ENCODE data around the gene LCP1. TPM values are rescaled to one million over a fixed set of nuclear protein-coding genes. Genes with fewer than 3 reads are reported as not detected.

The LCP1 gene
- total RNA-seq, 1 donor from 2014 or later, result 5.3 TPM

DNA sequence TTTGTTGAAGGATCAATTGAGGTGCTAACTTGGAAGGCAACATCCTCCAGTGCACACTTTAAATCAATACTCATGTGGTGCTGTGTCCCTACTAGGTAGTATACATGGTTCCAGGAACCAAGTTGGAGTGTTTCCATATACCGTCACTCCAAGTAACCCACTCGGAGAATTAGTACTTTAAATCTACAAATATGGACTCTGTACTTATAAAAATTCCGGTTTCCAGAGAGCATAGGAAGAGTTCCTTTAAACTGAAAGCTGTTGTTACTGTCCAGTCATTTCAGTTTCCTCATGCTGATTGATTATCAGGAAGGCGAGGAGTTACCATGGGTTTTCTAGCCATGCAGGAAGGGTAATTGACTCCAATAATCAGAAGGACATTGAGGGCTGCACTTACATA lies 84.3 kb downstream of the LCP1 start:
- ATAC-seq, result no peak

DNA sequence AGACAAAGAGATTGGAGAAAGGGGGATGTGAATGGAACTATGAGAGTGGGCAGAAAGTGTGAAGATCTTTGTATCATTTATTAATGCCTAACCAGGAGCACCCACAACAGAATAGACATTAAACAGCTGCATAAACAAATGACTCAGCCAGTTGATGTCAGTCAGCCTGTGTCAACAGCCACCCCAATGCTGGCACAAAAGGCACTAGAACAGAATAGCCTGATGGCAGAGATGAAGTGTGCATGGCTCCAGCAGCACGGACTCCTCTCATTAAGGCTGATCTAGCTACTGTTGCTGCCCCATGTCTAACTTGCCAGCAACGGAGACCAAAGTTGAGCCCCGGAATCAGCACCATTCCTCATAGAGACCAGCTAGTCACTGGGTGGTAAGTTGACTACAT lies 85.0 kb downstream of the LCP1 start:
- no peak for ATAC-seq

DNA sequence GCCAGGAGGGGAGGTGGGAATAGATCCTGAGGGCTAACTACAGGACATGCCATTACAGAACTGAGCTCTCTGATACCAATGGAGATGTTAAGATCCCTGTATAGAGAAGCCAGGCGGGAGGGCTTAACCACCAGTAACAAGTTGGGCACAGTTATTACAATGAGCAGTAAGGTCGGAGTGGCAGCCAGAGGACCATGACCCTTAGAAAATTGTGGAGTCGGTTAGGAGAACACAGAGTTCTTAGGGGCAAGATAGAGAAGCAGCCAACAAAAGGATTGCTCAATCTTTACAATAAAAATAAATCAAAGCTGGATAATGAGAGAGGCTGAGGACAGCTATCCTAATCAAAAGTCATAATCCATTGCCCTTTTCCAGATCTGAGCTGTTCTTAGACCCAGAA lies 87.5 kb downstream of the LCP1 start:
- no peak for ATAC-seq

DNA sequence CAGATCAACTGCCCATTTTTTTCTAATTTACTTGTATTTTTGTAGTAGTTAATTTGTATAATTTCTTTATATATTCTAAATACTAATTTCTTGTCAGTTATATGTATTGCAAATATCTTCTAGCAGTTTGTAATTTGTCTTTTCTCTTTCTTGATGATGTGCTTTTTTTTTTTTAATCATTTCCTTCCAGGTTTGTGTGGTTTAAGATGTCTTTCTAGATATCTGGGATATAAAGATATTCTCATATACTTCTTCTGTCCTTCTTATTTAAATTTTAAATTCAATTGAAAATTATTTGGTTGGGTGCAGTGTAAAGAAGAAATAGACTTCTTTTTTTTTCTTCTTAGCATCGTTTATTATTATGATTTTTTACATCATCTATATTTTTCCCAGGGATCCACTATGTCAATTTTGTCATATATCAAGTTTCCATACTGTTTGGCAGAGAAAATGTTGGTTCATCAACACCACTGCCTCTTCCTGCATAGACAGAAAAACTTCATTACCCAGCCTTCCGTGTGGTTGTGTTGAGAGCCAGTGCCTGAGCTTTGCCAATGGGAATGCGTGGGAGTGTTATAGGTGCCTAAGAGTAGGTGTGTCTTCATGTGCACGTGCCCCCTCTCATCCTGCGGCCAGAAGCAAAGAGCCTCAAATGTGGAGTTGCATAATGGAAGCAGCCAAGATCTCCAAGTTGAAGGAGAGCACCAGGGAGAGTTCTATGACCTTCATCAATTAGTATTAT lies 93.0 kb downstream of the LCP1 start:
- no peak for ATAC-seq

DNA sequence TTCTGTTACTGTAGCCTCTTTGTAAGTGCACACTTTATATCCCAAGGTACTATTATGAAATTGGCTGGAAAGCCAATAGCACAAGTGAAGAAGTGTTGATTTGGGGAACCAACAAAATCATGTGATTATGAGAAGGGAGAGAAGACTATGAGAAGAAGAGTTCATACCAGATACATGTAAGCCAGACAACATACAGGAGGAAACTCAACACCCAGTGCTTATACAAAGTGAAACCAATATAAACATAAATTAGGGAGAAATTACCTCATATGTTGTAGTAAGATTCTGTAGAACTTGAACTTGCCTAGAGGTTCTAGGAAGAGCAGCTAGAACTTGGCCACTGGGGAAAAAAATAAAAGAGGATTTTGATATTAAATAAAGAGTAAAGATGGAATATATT lies 94.5 kb downstream of the LCP1 start:
- ATAC-seq, result no peak

DNA sequence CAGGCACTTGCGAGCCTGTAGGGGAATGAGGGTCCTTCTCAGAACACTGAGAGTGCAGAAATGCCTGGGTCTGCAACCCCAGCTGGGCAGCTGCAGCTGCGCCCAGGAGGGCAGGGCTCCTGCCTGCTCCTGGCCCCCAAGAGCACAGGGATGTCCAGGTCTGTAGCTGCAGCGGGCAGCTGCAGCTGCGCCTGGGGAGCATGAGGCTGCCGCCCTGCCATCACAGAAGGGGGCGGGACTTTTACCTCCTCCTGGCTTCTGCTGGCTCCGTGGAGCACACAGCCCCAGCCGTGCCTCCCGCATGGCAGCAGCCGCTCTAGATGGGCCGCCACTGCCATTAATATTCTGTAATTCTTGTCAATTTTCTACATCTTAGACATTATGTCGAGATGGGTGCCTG lies 95.0 kb downstream of the LCP1 start:
- ATAC-seq, result no peak

DNA sequence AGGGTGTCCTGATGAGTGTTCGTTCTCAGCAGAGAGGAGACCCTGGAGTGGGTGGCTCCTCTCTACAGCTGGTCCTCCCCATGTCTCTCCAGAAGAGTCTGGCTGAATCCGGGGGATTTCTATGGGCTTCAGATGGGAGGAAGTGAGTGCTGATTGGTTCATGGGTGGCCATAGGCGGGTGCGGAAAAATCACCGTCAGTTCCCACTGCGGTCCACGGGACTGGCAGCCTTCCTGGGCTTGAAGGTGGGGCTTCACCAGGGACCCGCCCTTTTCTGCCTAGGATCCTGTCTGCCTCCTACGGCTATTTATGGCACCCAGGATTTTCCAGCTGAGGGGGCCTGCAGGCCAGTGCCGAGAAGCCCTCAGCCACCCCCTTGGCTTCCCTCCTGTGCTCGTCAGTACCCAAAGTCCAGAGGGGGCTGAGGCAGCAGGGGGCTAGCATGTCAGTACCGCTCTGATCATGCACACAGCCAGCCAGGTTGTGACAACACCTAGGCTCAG lies 95.5 kb downstream of the LCP1 start:
- ATAC-seq, result no peak

DNA sequence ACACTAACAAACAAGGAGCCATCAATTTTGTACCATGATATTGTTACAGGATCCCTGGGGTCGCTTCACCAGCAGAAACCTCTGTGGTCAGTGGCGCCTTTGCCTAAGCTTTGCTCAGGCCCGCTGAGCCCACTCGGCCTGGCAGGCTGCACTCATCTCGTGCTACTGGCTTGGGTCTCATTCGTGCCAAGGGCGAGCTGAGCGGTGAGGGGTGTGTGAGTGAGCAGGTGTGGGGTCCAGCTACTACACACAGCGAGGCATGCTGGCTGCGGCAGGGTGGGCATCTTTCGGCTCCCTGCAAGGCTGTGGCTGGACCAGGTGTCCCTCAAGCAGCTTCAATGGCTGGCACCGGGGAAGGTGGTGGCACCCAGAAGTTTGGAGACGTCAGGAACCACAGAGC lies 96.2 kb downstream of the LCP1 start:
- no peak for ATAC-seq

DNA sequence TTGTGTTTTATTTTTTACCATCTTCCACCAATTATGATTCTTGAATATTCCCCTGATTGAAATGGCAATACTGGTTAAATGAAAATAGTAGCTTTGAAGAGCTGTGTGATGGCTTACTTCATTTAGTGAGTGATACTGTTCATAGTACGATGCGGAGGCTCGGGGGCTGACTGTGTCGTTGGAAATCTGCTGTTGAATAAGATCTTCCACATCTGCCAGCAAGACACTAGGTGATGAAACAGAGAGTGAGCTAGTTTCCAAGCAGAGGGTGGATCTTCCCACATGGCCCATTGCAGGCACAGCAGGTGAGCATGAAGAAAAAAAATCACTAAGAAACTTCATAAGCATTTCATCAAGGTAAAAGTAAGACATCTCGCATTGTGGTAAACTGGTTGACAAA lies 99.7 kb downstream of the LCP1 start:
- no peak for ATAC-seq

DNA sequence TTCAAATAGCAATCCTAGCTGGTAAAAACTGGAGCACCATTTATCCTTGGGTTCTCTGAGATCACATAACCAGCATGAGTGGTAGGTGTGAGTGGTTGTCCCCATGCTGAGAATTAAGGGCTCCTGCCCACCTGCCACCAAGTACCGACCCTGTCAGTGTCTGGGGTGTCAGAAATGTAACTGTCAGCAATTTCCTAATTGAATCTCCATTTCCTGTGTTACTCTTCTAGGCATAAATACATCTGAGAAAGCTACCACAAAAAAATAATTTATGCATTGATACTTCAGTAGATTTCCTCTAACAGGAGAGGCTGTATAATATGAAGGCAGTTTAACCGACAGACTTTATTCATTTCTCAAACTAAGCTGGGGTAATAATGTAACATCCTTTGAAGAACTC lies 102.2 kb downstream of the LCP1 start:
- no peak for ATAC-seq

DNA sequence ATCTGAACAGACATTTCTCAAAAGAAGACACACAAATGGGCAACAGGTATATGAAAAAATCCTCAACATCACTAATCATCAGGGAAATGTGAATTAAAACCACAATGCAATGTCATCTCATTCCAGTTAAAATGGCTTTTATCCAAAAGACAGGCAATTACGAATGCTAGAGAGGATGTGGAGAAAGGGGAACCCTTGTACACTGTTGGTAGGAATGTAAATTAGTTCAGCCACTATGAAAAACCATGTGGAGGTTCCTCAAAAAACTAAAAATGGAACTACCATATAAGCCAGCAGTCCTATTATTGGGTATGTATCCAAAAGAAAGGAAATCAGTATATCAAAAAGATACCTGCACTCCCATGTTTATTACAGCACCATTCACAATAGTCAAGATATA lies 104.7 kb downstream of the LCP1 start:
- no peak for ATAC-seq

DNA sequence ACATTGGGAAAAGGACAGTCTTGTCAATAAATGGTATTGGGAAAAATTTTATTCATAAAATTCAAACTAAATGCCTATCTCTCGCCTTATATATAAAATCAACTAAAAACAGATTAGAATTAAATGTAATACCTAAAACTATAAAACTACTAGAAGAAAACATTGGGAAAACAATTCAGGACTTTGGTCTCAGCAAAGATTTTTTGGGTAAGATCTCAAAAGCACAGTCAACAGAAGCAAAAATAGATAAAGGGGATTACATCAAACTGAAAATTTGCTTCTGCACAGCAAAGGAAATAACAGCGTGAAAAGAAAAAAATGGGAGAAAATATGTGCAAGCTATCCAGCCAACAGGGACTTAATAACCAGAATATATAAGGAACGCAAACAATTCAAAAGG lies 105.2 kb downstream of the LCP1 start:
- no peak for ATAC-seq

Other genes starting within 250 kb of the LCP1 start
- 22.1 TPM for gene ZC3H13, start 129.4 kb downstream of the LCP1 start, total RNA-seq
- not detected for gene CPB2, start 77.1 kb downstream of the LCP1 start, total RNA-seq
- gene LRRC63, start 29.8 kb upstream of the LCP1 start, total RNA-seq, result not detected
- gene RUBCNL, start 205.1 kb upstream of the LCP1 start, total RNA-seq, result 0.44 TPM

Data from esophagus mucosa (tissue), 1 donor.